HepG2 (cell line): ENCODE measurements around the gene GOLT1A. TPM values are rescaled to one million over a fixed set of nuclear protein-coding genes. Genes with fewer than 3 reads are reported as not detected.

ENCODE experiments used
- ATAC-seq: fragments of 200-7000 bp; cut with Tn5 transposase; 3 replicates; pipeline ENCODE4 v1.9.1; 2020; ENCODE audit warnings: mild to moderate bottlenecking, moderate library complexity
- BruUV-seq: library from RNA; stranded (reverse); fragments of 400-500 nt; replicated peaks from 2 replicates; lab custom pipeline; 2021; lab: Mats Ljungman, UMichigan
- CTCF ChIA-PET: fragments of 300-600 bp; formaldehyde crosslinking; extraction: SDS; loops from one replicate; lab custom pipeline; 2021; ENCODE audit warnings: low total read pairs, inconsistent platforms, low intra/inter-chr PET ratio; lab: Yijun Ruan, JAX
- POLR2A ChIA-PET: fragments of 350-600 bp; sonication (Branson Sonifier 250); formaldehyde crosslinking; loops from one replicate; lab custom pipeline; 2020; ENCODE audit warnings: antibody characterized with exemption, inconsistent platforms; lab: Yijun Ruan, JAX
- DNase-seq: peaks from one replicate; pipeline ENCODE4 v3.0.0-alpha.2; 2015; ENCODE audit warnings: low spot score
- FAIRE-seq: peaks from 3 replicates; lab custom pipeline; 2011; peaks lifted over from hg19 to GRCh38; lab: Jason Lieb, UNC
- H2AFZ ChIP-seq: one replicate; pipeline ENCODE4 v1.6.1; 2011; ENCODE audit warnings: low read length, inconsistent platforms
- H3K27ac ChIP-seq: fragments of 300-600 bp; 3 replicates; pipeline ENCODE4 v1.8.0; 2011; ENCODE audit warnings: mixed run types, mild to moderate bottlenecking, mixed read lengths, low read length, inconsistent platforms; ENCODE audit not compliant: insufficient read depth; ENCODE audit errors: extremely low read length
- H3K27me3 ChIP-seq, 2 experiments: fragments of 200-600 bp in 1 of 2; 2 replicates in 1 of 2; 3 replicates in 1 of 2; pipeline versions ENCODE4 v1.6.0 to v1.8.0; 2011; ENCODE audit warnings: low read length in 2 of 2, mild to moderate bottlenecking in 2 of 2, moderate library complexity in 2 of 2, inconsistent platforms in 1 of 2; ENCODE audit not compliant: insufficient read depth in 2 of 2, control insufficient read depth in 1 of 2
- H3K36me3 ChIP-seq, 2 experiments: fragments of 200-600 bp in 1 of 2; replicated peaks in 1 of 2; 2 replicates in 1 of 2; 3 replicates in 1 of 2; pipeline versions ENCODE4 v1.5.1 to v1.8.0; 2011; ENCODE audit warnings: low read length in 2 of 2, inconsistent platforms in 1 of 2; ENCODE audit not compliant: insufficient read depth in 2 of 2, control insufficient read depth in 1 of 2
- H3K4me1 ChIP-seq: 2 replicates; pipeline ENCODE4 v1.5.1; 2012; ENCODE audit warnings: low read length, inconsistent platforms; ENCODE audit not compliant: insufficient read depth
- H3K4me2 ChIP-seq: 2 replicates; pipeline ENCODE4 v1.6.0; 2011; ENCODE audit warnings: low read depth, low read length, inconsistent platforms
- H3K4me3 ChIP-seq, 3 experiments: fragments of 200-600 bp in 1 of 3; sonication (generic), shearing (Covaris generic) in 1 of 3; replicated peaks in 1 of 3; 2 replicates each; pipeline ENCODE4 v1.5.1; 2011 to 2016; ENCODE audit warnings: low read length in 3 of 3, inconsistent platforms in 2 of 3, low read depth in 2 of 3, mild to moderate bottlenecking in 2 of 3, control low read depth in 1 of 3, mixed read lengths in 1 of 3; ENCODE audit not compliant: insufficient read depth in 1 of 3
- H3K79me2 ChIP-seq: one replicate; pipeline ENCODE4 v1.6.1; 2011; ENCODE audit warnings: low read length, inconsistent platforms; ENCODE audit not compliant: insufficient read depth
- H3K9ac ChIP-seq: 2 replicates; pipeline ENCODE4 v1.6.0; 2011; ENCODE audit warnings: mild to moderate bottlenecking, low read depth, low read length, inconsistent platforms; ENCODE audit not compliant: insufficient read depth
- H3K9me3 ChIP-seq: 2 replicates; pipeline ENCODE4 v1.5.1; 2012; ENCODE audit warnings: mild to moderate bottlenecking, low read length
- H4K20me1 ChIP-seq: 2 replicates; pipeline ENCODE4 v1.6.0; 2011; ENCODE audit warnings: inconsistent platforms, mild to moderate bottlenecking, low read length, moderate library complexity; ENCODE audit not compliant: insufficient read depth
- CEBPG ChIP-seq: IDR thresholded peaks from 2 replicates; pipeline ENCODE4 v1.6.1; 2016
- CTCF ChIP-seq: sonication (generic); formaldehyde crosslinking; IDR thresholded peaks from 2 replicates; pipeline ENCODE4 v1.5.0; 2020; ENCODE audit warnings: mild to moderate bottlenecking, missing genetic modification reagents, moderate library complexity
- FOSL2 ChIP-seq: sonication (generic); formaldehyde crosslinking; IDR thresholded peaks from 2 replicates; pipeline ENCODE4 v1.4.0; 2020; ENCODE audit warnings: missing genetic modification reagents
- HOMEZ ChIP-seq: IDR thresholded peaks from 2 replicates; pipeline ENCODE4 v1.6.1; 2016; ENCODE audit warnings: low read depth
- SAP130 ChIP-seq: IDR thresholded peaks from 2 replicates; pipeline ENCODE4 v1.6.1; 2016; ENCODE audit warnings: low read depth
- STAG1 ChIP-seq: sonication (generic); formaldehyde crosslinking; IDR thresholded peaks from 2 replicates; pipeline ENCODE4 v1.4.0; 2020; ENCODE audit warnings: missing genetic modification reagents
- TBX2 ChIP-seq: sonication (generic); formaldehyde crosslinking; IDR thresholded peaks from 2 replicates; pipeline ENCODE4 v1.5.0; 2020; ENCODE audit warnings: missing genetic modification reagents, mild to moderate bottlenecking, borderline replicate concordance
- TFAP4 ChIP-seq: sonication (generic); IDR thresholded peaks from 2 replicates; pipeline ENCODE4 v1.6.1; 2016; ENCODE audit warnings: low read depth, borderline replicate concordance
- WGBS: methylation state at CpG from one replicate; pipeline ENCODE4 v1.1.6; 2017; ENCODE audit warnings: low lambda C conversion rate; 5-methylcytosine and 5-hydroxymethylcytosine counted together
- in situ Hi-C: cut with HindIII; loops from 2 replicates; pipeline ENCODE4 v1.10.0; 2017; ENCODE audit warnings: low pct_unique_long_range_greater_than_20kb; ENCODE audit not compliant: extremely low pct_ligation_motif_present
- intact Hi-C: fragments of 100-400 bp; cut with micrococcal nuclease; formaldehyde crosslinking; loops from one replicate; pipeline ENCODE4 v1.10.0; 2022; ENCODE audit not compliant: unreplicated experiment
- polyA plus RNA-seq, 8 experiments: library from polyadenylated mRNA; depleted of rRNA in 3 of 8; stranded (reverse) in 7 of 8; unstranded in 1 of 8; fragments of >200 nt; fragmentation: Illumina TruSeq in 4 of 8; extraction: Trizol in 4 of 8; gene quantifications; 2 replicates each; pipeline versions ENCODE4 v1.2.1 to v1.2.3, GENCODE V29; 2011 to 2016; ENCODE audit warnings: low read depth in 4 of 8, missing spikeins in 1 of 8, mixed read lengths in 1 of 8; ENCODE audit not compliant: insufficient read depth in 1 of 8
- total RNA-seq, 5 experiments: library from RNA; depleted of rRNA; stranded (reverse); fragments of >200 nt; fragmentation: Illumina TruSeq; extraction: Trizol; gene quantifications; 2 replicates each; pipeline ENCODE4 v1.2.3, GENCODE V29; 2016; ENCODE audit warnings: low read depth in 1 of 5

Gene GOLT1A
- total and polyA plus RNA-seq, 2 of the 13 experiments (the other 11 are each of a cell fraction or from before 2014, with no cell fraction given) = 25.8 to 28.0 TPM

- Histone ChIP-seq H2AFZ (no peak overlapping the region), H3K4me3 (no peak overlapping the region), H3K36me3 (no peaks in the 10 kb centered on the region; a peak in 2 of 5 replicates), H3K79me2 (no peaks in the 10 kb centered on the region), H3K27me3 (no peaks in the 10 kb centered on the region; a peak in 1 of 5 replicates), H3K4me2 (no peak overlapping the region), H3K9ac (no peak overlapping the region), H3K27ac (no peak overlapping the region), H3K4me1 (0 out of 2 replicates have a peak, but pooled peaks cover 4% of the 10 kb centered on the region), H4K20me1 (no peaks in the 10 kb centered on the region), H3K9me3 (no peaks in the 10 kb centered on the region)
- DNase-seq = peak; percentile 40
- peak; percentile 34 for ATAC-seq
- intact Hi-C loops = no loop called here
- ChIA-PET CTCF (no interaction called here), POLR2A (interaction anchor here (0.5 kb wide), 1 partner anchor 147 kb away, joined by 3 read pairs; no protein-coding TSS in a partner anchor)
- TF ChIP-seq TFAP4 (peak; percentile 17; the same call in 1 of the 2 replicates), CTCF (CRISPR knock-in tag) (peak; percentile 35; the same call in 1 of the 2 replicates), SAP130 (CRISPR knock-in tag) (peak; percentile 16; the same call in 1 of the 2 replicates), HOMEZ (CRISPR knock-in tag) (no peak), TBX2 (no peak), STAG1 (peak; percentile 29), FOSL2 (peak; percentile 44), CEBPG (CRISPR knock-in tag) (no peak)
- in situ Hi-C loops = no loop called here
- no TSS peak for BruUV-seq
- FAIRE-seq = no peak
- WGBS = 88% methylated on average over 16 of the region's 18 CpGs
Observed at GRCh38 chr1:204198348-204199340, 15.1 kb downstream of the GOLT1A start.
